ENCODE results near the gene CRY1.

CRY1 gene

DNA sequence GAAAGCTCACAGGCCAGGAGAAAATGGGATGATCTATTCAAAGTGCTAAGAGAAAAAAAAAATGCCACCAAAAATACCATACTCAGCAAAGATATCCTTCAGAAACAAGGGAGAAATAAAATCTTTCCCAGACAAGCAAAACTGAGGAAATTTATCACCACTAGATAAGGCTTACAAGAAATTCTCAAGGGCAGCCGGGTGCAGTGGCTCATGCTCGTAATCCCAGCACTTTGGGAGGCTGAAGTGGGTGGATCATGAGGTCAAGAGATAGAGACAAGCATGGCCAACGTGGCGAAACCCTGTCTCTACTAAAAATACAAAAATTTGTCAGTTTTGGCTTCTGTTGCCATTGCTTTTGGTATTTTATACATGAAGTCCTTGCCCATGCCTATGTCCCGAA is 48.2 kb downstream of the CRY1 start:
- no peaks in the 10 kb centered on the region for H3K9me2 ChIP-seq (replicated peaks; ENCODE audit: insufficient read depth, low read length)
- H3K27me3 ChIP-seq (ENCODE audit: low read length) = no peaks in the 10 kb centered on the region
- no peak overlapping the region for H3K27ac ChIP-seq (ENCODE audit: low read depth, low read length)
- H3K4me2 ChIP-seq (ENCODE audit: low read depth, low read length, poor library complexity, severe bottlenecking) = no peak overlapping the region
- H3K9me3 ChIP-seq (ENCODE audit: insufficient read depth, low read length) = no peaks in the 10 kb centered on the region
- no peak overlapping the region for H3K4me3 ChIP-seq (ENCODE audit: insufficient read depth, low read length, poor library complexity, severe bottlenecking)
- no peaks in the 10 kb centered on the region for H3K79me2 ChIP-seq (ENCODE audit: insufficient read depth, low read length)
- TF ChIP-seq EZH2phosphoT487 (conservative IDR thresholded peaks at IDR 0.05; ENCODE audit: low read length) = no peak
- TF ChIP-seq, protein P1, sequence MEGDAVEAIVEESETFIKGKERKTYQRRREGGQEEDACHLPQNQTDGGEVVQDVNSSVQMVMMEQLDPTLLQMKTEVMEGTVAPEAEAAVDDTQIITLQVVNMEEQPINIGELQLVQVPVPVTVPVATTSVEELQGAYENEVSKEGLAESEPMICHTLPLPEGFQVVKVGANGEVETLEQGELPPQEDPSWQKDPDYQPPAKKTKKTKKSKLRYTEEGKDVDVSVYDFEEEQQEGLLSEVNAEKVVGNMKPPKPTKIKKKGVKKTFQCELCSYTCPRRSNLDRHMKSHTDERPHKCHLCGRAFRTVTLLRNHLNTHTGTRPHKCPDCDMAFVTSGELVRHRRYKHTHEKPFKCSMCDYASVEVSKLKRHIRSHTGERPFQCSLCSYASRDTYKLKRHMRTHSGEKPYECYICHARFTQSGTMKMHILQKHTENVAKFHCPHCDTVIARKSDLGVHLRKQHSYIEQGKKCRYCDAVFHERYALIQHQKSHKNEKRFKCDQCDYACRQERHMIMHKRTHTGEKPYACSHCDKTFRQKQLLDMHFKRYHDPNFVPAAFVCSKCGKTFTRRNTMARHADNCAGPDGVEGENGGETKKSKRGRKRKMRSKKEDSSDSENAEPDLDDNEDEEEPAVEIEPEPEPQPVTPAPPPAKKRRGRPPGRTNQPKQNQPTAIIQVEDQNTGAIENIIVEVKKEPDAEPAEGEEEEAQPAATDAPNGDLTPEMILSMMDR (IDR thresholded peaks at IDR 0.05; ENCODE audit: insufficient read depth, low read length, poor library complexity, severe bottlenecking) = no peak
- no peaks in the 10 kb centered on the region for H3F3A ChIP-seq (ENCODE audit: insufficient read depth)
- H2AFZ ChIP-seq (ENCODE audit: low read depth, low read length, severe bottlenecking) = no peak overlapping the region
- H4K20me1 ChIP-seq (ENCODE audit: low read depth, low read length) = no peaks in the 10 kb centered on the region
- no peaks in the 10 kb centered on the region for H3K36me3 ChIP-seq (ENCODE audit: low read length)
- no peak overlapping the region for H3K9ac ChIP-seq (ENCODE audit: low read length)

DNA sequence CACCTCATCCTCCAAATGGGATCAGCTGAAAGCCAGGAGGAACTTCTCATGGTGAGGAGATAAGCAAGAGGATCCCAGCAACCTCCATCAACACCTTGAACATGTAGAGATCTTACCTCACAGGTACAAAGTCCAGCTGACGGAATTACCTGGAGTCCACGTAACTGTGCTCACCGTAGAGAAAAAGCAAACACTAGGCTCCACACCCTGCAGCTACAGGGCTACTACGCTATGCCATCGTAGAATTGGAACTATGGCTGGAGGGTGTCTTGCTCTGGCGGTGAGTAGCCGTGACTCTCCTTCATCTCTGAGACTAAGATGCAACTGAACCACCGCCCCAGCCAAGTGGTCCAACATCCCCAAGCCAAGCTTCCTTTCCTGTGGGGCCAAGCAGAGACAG is 50.5 kb downstream of the CRY1 start:
- H3K27me3 ChIP-seq (ENCODE audit: low read length) = no peaks in the 10 kb centered on the region
- no peaks in the 10 kb centered on the region for H4K20me1 ChIP-seq (ENCODE audit: low read depth, low read length)
- no peaks in the 10 kb centered on the region for H3K79me2 ChIP-seq (ENCODE audit: insufficient read depth, low read length)
- no peaks in the 10 kb centered on the region for H3K9me3 ChIP-seq (ENCODE audit: insufficient read depth, low read length)
- H3K36me3 ChIP-seq (ENCODE audit: low read length) = no peaks in the 10 kb centered on the region
- H3K27ac ChIP-seq (ENCODE audit: low read depth, low read length) = no peak overlapping the region
- no peak overlapping the region for H3K4me2 ChIP-seq (ENCODE audit: low read depth, low read length, poor library complexity, severe bottlenecking)
- no peaks in the 10 kb centered on the region for H3K9me2 ChIP-seq (replicated peaks; ENCODE audit: insufficient read depth, low read length)
- H3K4me3 ChIP-seq (ENCODE audit: insufficient read depth, low read length, poor library complexity, severe bottlenecking) = no peak overlapping the region
- TF ChIP-seq EZH2phosphoT487 (conservative IDR thresholded peaks at IDR 0.05; ENCODE audit: low read length) = no peak
- TF ChIP-seq, protein P1 (IDR thresholded peaks at IDR 0.05; ENCODE audit: insufficient read depth, low read length, poor library complexity, severe bottlenecking) = no peak
- no peak overlapping the region for H2AFZ ChIP-seq (ENCODE audit: low read depth, low read length, severe bottlenecking)
- no peak overlapping the region for H3K9ac ChIP-seq (ENCODE audit: low read length)
- no peaks in the 10 kb centered on the region for H3F3A ChIP-seq (ENCODE audit: insufficient read depth)

DNA sequence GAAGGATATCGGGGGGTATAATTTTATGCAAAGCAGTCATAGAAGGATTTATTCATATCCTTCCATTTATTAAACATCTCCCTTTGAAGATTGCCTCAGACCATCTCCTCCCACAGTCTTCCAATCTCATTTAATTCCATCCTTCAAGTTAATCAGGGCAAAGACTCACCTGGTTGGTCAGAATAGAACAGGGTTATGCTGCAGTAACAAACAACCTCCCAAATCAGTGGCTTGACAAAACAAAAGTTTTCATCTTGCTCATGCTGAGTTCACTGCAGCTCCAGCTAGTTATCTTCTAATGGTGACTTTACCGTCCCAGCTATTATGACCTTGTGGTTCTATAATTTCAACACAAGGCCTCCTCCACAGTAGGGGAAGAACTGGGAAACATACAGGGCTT is 57.6 kb downstream of the CRY1 start:
- H3K4me3 ChIP-seq (ENCODE audit: insufficient read depth, low read length, poor library complexity, severe bottlenecking) = no peak overlapping the region
- H3K9ac ChIP-seq (ENCODE audit: low read length) = no peak overlapping the region
- no peak overlapping the region for H3K4me2 ChIP-seq (ENCODE audit: low read depth, low read length, poor library complexity, severe bottlenecking)
- H3F3A ChIP-seq (ENCODE audit: insufficient read depth) = no peaks in the 10 kb centered on the region
- H3K36me3 ChIP-seq (ENCODE audit: low read length) = no peaks in the 10 kb centered on the region
- H3K27ac ChIP-seq (ENCODE audit: low read depth, low read length) = no peak overlapping the region
- H4K20me1 ChIP-seq (ENCODE audit: low read depth, low read length) = no peaks in the 10 kb centered on the region
- no peaks in the 10 kb centered on the region for H3K9me3 ChIP-seq (ENCODE audit: insufficient read depth, low read length)
- H3K9me2 ChIP-seq (replicated peaks; ENCODE audit: insufficient read depth, low read length) = no peaks in the 10 kb centered on the region
- H3K27me3 ChIP-seq (ENCODE audit: low read length) = no peaks in the 10 kb centered on the region
- H3K79me2 ChIP-seq (ENCODE audit: insufficient read depth, low read length) = no peaks in the 10 kb centered on the region
- no peak overlapping the region for H2AFZ ChIP-seq (ENCODE audit: low read depth, low read length, severe bottlenecking)
- TF ChIP-seq, protein P1 (IDR thresholded peaks at IDR 0.05; ENCODE audit: insufficient read depth, low read length, poor library complexity, severe bottlenecking) = no peak
- TF ChIP-seq EZH2phosphoT487 (conservative IDR thresholded peaks at IDR 0.05; ENCODE audit: low read length) = no peak

Data from SU-DHL-6 (cell line).